ENCODE results near the gene ATXN10. TPM values are rescaled to one million over a fixed set of nuclear protein-coding genes. Genes with fewer than 3 reads are reported as not detected.

Gene ATXN10
- total and polyA plus RNA-seq, 2 donors (not counting 1 experiment from before 2014, with no cell fraction given) = 164 to 350 TPM

DNA sequence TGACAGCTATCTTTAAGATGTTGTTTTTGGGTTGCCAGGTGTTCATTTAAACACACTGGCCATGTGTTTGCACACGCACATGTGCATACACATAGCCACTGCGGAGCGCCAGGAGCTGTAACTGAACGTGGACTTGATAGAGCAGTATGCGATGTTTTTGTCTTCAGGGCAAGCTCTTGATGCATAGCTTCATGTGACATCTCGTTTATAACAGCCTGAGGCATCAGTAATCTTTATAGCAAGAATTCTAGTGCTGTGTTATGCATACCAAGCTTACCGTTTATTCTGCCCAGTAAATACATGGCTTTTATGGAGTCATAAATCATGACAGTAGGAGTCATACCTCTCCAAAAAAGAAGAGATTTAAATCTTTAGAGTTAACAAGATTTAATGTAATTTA, 87.0 kb downstream of the ATXN10 start:
- H3K4me1 ChIP-seq (ENCODE audit: control insufficient read depth, extremely low read depth, insufficient read depth, low read length) = peaks cover 3% of the 10 kb centered on the region
- no peak overlapping the region for H3K4me2 ChIP-seq (ENCODE audit: extremely low read depth, insufficient read depth, low read length)
- no peak overlapping the region for H3K27ac ChIP-seq (ENCODE audit: insufficient read depth, low read length)
- peaks cover 3% of the 10 kb centered on the region for H3K79me2 ChIP-seq (ENCODE audit: control insufficient read depth, insufficient read depth, low read length)
- peaks cover 5% of the 10 kb centered on the region for H3K36me3 ChIP-seq (ENCODE audit: control insufficient read depth, insufficient read depth, low read length)
- no peak for TF ChIP-seq EZH2 (IDR thresholded peaks at IDR 0.05; ENCODE audit: low read length, missing control alignments)
- TF ChIP-seq, protein P1, sequence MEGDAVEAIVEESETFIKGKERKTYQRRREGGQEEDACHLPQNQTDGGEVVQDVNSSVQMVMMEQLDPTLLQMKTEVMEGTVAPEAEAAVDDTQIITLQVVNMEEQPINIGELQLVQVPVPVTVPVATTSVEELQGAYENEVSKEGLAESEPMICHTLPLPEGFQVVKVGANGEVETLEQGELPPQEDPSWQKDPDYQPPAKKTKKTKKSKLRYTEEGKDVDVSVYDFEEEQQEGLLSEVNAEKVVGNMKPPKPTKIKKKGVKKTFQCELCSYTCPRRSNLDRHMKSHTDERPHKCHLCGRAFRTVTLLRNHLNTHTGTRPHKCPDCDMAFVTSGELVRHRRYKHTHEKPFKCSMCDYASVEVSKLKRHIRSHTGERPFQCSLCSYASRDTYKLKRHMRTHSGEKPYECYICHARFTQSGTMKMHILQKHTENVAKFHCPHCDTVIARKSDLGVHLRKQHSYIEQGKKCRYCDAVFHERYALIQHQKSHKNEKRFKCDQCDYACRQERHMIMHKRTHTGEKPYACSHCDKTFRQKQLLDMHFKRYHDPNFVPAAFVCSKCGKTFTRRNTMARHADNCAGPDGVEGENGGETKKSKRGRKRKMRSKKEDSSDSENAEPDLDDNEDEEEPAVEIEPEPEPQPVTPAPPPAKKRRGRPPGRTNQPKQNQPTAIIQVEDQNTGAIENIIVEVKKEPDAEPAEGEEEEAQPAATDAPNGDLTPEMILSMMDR (conservative IDR thresholded peaks at IDR 0.05 in 1 of 2, IDR thresholded peaks at IDR 0.05 in 1 of 2; ENCODE audit: low read depth in 1 of 2, low read length in 2 of 2) = no peak
- no peaks in the 10 kb centered on the region for H3K27me3 ChIP-seq (ENCODE audit: control insufficient read depth, insufficient read depth, low read length)
- DNase-seq (ENCODE audit: low read depth in 2 of 2) = no peak
- no peak overlapping the region for H3K4me3 ChIP-seq (replicated peaks in 1 of 4; ENCODE audit: control extremely low read depth in 1 of 4, insufficient read depth in 1 of 4, low read depth in 3 of 4, low read length in 4 of 4)
- no peaks in the 10 kb centered on the region for H3K9me3 ChIP-seq (ENCODE audit: control insufficient read depth, insufficient read depth, low read depth, low read length)
- no peak overlapping the region for H3K9ac ChIP-seq (ENCODE audit: insufficient read depth, low read length)
- no peak overlapping the region for H2AFZ ChIP-seq (ENCODE audit: low read length)
- H4K20me1 ChIP-seq (ENCODE audit: control insufficient read depth, extremely low read depth, insufficient read depth, low read length) = peaks cover 2% of the 10 kb centered on the region

DNA sequence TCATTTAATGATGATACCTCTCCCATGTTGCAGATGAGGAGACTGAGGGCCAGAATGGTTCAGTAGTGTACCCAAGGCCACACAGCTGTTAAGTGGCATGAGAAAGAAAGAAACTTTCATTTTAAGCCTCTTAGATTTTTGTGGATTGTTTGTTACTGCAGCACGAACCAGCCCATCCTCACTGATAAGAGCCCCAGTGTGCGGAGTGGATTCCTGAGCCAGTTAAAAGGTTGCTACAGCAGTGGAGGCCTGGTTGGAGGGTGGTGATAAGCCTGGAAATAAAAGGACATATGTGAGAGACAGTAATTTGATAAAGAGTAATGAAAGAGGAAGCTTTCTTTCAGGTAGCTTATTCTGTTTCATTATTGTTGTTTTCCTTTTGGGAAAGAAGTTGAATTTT, 89.0 kb downstream of the ATXN10 start:
- TF ChIP-seq, protein P1 (conservative IDR thresholded peaks at IDR 0.05 in 1 of 2, IDR thresholded peaks at IDR 0.05 in 1 of 2; ENCODE audit: low read depth in 1 of 2, low read length in 2 of 2) = no peak
- TF ChIP-seq EZH2 (IDR thresholded peaks at IDR 0.05; ENCODE audit: low read length, missing control alignments) = no peak
- peaks cover 3% of the 10 kb centered on the region for H3K4me1 ChIP-seq (ENCODE audit: control insufficient read depth, extremely low read depth, insufficient read depth, low read length)
- no peak overlapping the region for H2AFZ ChIP-seq (ENCODE audit: low read length)
- no peaks in the 10 kb centered on the region for H3K27me3 ChIP-seq (ENCODE audit: control insufficient read depth, insufficient read depth, low read length)
- H4K20me1 ChIP-seq (ENCODE audit: control insufficient read depth, extremely low read depth, insufficient read depth, low read length) = peaks cover 1% of the 10 kb centered on the region
- no peaks in the 10 kb centered on the region for H3K9me3 ChIP-seq (ENCODE audit: control insufficient read depth, insufficient read depth, low read depth, low read length)
- H3K36me3 ChIP-seq (ENCODE audit: control insufficient read depth, insufficient read depth, low read length) = peaks cover 3% of the 10 kb centered on the region
- DNase-seq (ENCODE audit: low read depth in 2 of 2) = no peak
- no peak overlapping the region for H3K4me3 ChIP-seq (replicated peaks in 1 of 4; ENCODE audit: control extremely low read depth in 1 of 4, insufficient read depth in 1 of 4, low read depth in 3 of 4, low read length in 4 of 4)
- no peak overlapping the region for H3K9ac ChIP-seq (ENCODE audit: insufficient read depth, low read length)
- no peak overlapping the region for H3K27ac ChIP-seq (ENCODE audit: insufficient read depth, low read length)
- H3K79me2 ChIP-seq (ENCODE audit: control insufficient read depth, insufficient read depth, low read length) = peaks cover 3% of the 10 kb centered on the region
- H3K4me2 ChIP-seq (ENCODE audit: extremely low read depth, insufficient read depth, low read length) = no peak overlapping the region

DNA sequence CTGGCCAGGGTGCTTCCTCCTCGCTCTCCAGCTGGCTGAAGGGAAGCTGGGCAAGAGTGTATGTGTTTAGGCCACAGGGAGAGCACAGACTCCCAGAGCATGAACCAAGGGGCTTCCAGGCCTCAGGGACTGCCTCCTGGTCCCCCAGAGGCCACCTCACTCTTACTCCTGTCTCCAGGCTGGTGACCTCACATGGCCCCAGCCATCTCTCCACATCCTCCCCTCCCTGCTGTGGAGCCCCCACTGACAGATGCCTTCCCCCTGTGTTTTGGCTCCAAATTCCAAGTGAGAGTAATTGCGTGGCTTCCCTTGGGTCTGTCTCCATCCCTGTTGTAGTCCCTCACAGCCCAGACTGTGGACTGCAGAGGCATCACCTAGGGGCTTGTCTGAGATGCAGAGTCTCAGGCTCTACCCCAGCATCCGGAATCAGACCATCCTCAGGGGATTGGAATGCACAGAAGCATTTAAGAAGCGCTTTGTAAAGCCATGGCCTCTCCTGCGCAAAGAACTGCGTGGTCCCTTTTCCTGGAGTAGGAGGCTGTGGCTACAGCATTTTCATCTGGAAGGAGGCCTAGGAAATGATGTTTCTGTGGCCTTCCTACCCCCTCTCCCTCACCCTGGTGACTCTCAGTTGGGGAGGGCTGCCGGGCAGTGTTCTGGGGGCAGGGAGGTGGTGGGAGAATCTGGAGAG, 91.1 kb downstream of the ATXN10 start:
- Histone ChIP-seq H3K79me2 (ENCODE audit: control insufficient read depth, insufficient read depth, low read length) (peaks cover 3% of the 10 kb centered on the region), H3K4me3 (replicated peaks in 1 of 4; ENCODE audit: control extremely low read depth in 1 of 4, insufficient read depth in 1 of 4, low read depth in 3 of 4, low read length in 4 of 4) (no peak overlapping the region), H3K27ac (ENCODE audit: insufficient read depth, low read length) (no peak overlapping the region), H3K27me3 (ENCODE audit: control insufficient read depth, insufficient read depth, low read length) (no peaks in the 10 kb centered on the region), H3K4me2 (ENCODE audit: extremely low read depth, insufficient read depth, low read length) (no peak overlapping the region), H3K4me1 (ENCODE audit: control insufficient read depth, extremely low read depth, insufficient read depth, low read length) (no peaks in the 10 kb centered on the region), H3K9ac (ENCODE audit: insufficient read depth, low read length) (no peak overlapping the region), H3K9me3 (ENCODE audit: control insufficient read depth, insufficient read depth, low read depth, low read length) (no peaks in the 10 kb centered on the region), H4K20me1 (ENCODE audit: control insufficient read depth, extremely low read depth, insufficient read depth, low read length) (no peaks in the 10 kb centered on the region), H2AFZ (ENCODE audit: low read length) (no peak overlapping the region), H3K36me3 (ENCODE audit: control insufficient read depth, insufficient read depth, low read length) (peaks cover 3% of the 10 kb centered on the region)
- peak in 1 of 2 donors; percentile 70 for DNase-seq (ENCODE audit: low read depth in 2 of 2)
- no peak for TF ChIP-seq EZH2 (IDR thresholded peaks at IDR 0.05; ENCODE audit: low read length, missing control alignments)

Measured in fibroblast of lung (primary cell).